COR-L47 (cell line): ENCODE data around the gene RDH11.

Experiments
- DNase-seq: peaks from one replicate; lab custom pipeline; 2025; lab: John Stamatoyannopoulos, UW

The RDH11 gene

DNA sequence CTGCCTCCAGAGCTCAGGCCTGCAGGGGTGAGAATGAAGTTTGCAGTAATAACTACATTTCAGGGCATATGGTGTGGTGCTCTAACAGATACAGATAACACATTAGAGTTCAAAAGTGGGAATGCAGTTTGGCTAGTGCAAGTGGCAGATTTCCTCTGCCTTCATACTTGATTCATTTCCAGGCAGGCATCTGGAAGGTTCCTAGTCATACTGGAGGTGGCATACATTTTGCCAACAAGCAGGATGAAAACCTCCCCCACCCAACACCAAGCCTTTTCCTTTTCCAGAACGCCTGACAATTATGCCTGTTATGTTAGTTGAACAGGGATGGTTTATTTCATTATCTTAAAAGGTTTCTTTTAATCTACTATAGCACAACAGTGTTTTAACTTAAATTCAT, 45.4 kb downstream of the RDH11 start:
- no peak for DNase-seq

DNA sequence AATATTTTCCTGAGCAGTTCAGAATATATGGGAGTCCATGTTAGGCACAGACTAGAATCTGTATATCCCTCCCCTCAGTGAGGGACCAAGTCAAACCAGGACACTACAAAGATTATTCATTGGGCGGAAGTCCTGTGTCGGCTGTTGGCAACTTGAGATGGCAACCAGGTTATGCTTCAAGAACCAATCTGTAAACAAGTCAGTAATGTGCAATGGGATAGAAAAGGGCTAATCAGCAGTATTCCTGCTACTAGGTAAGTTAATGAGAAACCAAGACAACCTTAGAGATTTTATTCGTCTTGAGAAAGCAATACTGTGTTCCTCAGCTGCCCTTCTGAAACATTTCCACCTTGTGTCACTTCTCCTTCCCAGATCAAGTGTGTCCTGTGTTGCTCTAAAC, 49.4 kb downstream of the RDH11 start:
- no peak for DNase-seq

DNA sequence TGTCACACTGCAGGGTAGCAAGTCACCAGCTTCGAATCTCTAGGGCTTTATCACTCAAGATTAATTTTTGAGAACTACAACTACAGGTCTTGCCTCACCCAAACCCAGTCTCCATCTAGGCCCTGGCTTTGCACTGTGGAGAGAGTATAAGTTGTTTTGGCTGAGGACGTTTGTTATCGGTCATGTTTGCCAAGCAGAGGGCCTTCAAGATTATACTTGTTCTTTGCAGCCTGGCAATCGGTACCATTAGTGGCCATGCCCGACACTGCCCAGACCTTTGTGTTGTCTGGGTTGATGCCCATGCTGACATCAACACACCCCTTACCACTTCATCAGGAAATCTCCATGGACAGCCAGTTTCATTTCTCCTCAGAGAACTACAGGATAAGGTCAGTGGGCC, 50.1 kb downstream of the RDH11 start:
- no peak for DNase-seq

DNA sequence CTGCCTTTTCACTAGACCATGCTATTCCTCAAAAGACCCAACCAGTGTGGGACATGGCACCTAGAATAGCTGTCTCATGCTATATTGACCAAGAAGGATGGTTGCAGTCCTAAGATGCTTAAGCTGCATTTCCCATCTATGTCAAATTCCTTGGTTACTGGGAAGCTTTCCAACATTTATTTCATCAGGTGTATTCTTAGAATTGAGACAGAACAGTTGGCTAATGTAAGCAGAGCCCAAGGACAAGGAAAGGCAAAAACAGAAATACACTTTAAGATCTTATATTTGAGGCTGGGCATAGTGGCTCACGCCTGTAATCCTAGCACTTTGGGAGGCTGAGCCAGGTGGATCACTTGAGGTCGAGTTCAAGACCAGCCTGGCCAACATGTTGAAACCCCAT, 51.1 kb downstream of the RDH11 start:
- DNase-seq: no peak

DNA sequence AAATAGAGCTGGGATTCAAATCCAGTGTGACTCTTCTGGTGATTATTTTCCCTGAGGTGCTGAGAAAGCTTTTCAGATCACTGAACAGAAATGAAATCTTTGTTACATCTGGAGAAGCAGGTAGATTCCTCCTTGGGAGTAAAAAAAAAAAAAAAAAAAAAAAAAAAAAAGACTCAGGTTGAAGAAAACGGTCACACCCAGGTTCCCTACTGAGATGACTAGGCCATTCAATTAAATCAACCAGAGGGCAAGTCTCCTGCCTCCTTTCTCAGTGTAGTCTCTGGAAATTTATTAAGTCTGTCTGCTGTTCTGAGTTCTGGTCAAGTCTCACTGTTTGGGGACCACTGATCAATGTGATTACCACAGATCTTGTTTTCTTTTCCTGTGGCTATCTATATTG, 51.9 kb downstream of the RDH11 start:
- no peak for DNase-seq

DNA sequence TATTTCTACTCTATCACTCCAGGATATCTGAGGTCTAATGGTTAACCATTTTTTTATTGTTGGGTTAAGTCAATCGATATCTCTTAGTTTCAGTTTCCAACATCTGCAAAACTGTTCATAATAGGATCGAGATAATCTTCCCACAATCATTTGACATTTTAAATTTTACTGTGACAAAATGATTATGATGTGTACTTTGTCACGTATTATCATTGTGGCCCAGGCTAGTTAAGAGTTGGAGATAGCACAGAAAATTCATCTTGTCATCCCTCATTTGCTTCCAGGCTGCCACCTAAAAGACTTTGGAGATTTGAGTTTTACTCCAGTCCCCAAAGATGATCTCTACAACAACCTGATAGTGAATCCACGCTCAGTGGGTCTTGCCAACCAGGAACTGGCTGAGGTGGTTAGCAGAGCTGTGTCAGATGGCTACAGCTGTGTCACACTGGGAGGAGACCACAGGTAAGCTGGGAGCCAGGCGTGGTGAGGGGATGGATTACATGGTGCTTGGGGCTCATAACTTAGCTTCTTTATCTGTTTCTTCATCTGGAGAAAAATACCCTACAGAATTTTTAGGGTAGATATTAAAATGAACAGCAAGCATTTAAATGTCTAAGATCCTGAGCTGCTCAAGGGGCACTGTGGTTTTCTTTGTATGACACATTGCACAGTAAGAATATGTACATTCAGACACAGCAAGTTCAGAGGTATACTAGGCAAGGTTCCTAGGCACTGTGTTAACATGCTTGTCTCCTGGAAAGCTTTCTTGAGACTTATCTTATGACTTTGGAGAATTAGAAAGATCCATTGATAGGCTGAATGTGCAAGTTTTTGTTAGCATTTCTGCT, 53.4 kb downstream of the RDH11 start:
- DNase-seq: no peak

DNA sequence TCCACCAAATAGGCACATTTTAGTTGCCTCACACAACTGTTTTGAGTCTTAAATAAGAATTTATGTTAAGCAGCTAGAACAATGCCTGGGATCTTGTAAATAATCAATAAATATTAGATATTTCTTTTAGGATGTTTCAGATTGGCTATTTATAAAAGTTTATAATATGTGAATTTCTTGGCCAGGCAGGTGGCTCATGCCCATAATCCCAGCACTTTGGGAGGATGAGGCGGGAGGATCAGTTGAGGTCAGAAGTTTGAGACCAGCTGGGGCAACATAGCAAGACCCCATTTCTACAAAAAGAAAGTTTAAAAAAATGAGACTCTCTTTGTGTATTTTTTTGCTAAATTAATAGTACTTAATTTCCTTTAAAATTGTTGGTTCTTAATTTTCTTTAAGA, 54.1 kb downstream of the RDH11 start:
- no peak for DNase-seq

DNA sequence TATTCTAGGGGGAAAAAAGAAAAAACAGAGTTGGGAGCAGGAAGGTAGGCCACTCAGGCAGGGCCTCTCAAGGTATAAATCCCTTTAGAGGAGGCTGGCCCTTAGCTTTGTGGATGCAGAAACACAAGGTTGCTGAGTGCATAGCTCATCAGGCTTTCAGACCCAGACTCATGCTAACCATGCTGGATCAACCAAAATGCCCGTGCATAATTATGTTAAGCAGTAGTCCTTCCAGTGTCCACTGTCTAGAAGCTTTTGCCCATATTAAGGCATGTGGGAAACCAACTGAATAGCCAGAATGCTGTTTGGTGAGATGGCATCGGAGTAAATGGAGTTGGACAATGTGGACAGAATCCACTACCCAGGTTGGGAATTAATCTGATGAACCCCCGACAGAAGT, 56.9 kb downstream of the RDH11 start:
- DNase-seq: no peak

DNA sequence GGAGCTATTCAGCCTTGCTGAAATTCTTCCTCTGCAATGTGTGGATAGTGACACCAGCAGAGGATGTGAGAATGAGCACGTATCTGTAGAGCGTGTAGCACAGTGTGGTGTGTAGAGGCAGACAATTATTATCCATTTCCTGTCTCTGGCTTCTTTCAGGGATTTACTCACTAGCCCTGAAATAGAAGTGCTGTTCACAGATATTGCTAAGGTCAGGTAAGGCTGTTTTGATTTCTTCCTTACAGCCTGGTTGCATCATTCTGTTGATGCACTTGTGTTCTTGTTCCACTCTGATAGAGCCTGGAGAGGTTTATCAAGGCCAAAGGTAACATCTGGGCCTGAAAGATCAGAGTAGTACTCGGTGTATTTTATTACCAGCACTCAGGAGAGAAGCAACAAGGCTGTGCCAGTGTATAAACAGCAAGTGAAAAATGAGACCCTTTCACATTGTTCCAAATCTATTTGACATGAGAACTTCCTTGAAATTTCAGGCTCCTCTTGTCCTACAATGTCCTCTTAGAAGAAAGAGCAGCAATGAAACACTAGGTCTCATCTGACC, 59.1 kb downstream of the RDH11 start:
- no peak for DNase-seq

DNA sequence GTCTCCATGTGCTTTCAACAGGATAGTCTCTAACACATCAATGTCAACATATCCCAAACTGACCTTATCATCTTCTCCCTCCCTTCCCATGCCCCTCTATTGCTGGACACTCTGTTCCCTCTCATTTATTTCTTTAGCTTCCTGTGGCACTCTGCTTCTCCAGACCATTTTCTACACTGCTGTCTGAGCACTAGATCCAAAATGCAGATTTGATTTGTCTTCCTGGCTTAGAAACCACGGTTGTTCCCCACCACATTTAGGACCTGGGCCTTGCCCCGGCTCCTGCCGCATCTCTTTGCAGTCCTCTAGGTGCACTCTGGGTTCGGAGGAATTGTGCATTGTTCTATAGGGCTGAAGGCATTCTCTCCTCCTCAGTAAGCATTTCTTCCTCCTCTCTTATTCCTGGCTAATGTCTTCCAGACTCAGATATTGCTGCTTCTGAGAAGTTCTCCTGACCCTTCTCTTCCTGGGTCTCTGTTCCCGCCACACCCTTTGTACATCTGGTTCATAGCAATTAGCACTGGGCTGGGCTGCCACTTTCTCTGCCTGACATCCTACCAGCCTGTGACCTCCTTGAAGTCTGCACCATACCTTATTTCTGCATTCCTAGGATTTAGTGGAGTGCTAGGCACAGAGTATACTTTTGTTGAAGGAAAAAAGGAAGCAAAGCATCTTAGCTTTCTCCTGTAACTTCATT, 62.0 kb downstream of the RDH11 start:
- no peak for DNase-seq

DNA sequence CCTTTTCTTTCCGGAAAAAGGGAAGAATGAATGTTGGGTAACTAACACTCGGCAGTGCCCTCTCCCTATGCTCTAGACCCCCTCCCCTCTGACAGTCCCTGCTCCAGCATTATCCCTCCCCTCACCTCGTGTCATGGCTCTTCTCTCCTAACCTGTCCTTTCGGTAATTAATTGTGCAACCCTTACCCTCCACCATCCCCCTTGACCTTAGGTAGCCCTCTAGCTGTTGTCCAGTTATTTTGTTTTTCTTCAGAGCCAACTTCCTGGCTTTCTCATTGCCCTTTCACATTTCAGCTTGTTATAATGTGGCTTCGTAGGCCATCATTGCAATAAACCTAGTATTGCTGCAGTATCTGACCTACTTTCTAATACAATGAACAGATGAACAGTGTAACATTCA, 64.6 kb downstream of the RDH11 start:
- no peak for DNase-seq

DNA sequence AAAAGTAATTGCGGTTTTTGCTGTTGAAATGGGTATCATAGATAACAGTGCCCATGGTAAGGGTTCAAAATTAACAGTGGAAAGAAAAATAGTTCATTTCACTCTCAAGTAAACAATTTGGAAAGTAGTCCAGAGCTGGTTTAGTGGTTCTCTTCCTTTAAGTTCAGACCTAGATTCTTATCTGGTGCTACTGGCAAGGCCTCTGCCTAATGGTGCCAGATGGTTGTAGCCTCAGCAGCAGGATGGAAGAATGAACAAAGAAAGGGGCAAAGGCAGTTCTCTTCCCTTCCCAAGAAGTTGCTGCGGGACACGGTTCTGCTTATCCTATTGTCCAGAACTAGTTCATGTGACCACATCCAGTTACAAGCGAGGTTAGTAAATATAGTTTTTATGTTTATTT, 65.4 kb downstream of the RDH11 start:
- DNase-seq: no peak

DNA sequence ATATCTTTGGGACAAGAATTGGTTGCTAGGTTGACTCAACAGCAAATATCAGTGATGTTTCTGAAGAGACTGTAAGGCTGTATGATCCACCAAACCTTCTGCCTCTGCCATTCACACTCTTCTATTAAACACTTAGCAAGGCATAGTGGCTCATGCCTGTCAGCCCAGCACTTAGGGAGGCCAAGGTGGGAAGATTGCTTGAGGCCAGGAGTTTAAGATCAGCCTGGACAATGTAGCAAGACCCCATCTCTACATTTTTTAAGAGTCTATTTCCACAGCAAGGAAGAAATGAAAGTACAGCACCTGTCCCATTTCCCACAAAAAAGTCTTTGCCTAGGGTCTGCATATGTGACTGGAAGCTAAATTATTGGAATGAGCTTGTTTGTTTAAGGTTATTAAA, 68.0 kb downstream of the RDH11 start:
- DNase-seq: no peak
